ENCODE measurements around the gene COL8A1.

DNA sequence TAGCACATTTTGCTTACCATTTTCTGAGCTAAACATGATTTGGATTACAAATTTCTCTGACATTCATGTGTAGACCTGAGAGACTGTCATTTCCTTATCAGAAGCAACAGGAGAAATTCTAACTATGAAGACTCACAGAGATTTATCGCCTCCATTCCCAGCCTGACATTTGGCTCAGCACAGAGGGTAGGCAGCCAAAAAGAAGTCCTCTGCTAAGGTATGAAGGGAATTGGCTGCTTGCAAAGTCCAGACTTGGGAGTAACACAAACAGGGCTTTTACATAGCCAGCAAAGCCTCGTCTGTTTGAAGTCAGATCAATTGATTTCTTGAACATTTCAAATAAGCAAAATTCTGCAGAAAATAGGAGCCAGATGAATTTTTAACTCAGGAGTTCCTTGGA, 122.2 kb downstream of the COL8A1 start:
- TF ChIP-seq SP2 (IDR thresholded peaks at IDR 0.05; ENCODE audit: extremely low read depth, low read depth, low read length, poor library complexity, severe bottlenecking) (no peak), SMC3 (conservative IDR thresholded peaks at IDR 0.05; ENCODE audit: insufficient read depth, low read depth, low read length) (no peak), YY1 (IDR thresholded peaks at IDR 0.05; ENCODE audit: borderline replicate concordance in 1 of 3, control insufficient read depth in 1 of 3, extremely low read depth in 1 of 3, insufficient read depth in 3 of 3, insufficient read length in 1 of 3, insufficient replicate concordance in 2 of 3, low read depth in 1 of 3, low read length in 2 of 3) (no peak)
